ENCODE results near the gene PAIP2.
"Not testable (repeated sequence)": the region's sequence is repeated elsewhere in the genome, so short reads cannot be mapped to it uniquely, and the experiment has no call there.

PAIP2 gene

DNA sequence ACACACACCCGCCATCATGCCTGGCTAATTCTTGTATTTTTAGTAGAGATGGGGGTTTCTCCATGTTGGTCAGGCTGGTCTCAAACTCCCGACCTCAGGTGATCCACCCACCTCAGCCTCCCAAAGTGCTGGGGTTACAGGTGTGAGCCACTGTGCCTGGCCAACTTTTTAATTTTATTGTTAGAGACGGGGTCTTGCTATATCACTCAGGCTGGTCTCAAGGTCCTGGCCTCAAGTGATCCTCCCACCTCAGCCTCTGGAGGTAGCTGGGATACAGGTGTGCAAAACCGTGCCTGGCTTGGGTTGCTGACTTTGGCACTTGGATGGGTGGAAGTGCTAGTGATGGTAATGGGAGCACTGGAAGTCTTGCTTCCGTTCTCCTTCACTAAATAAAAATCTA is 67.5 kb downstream of the PAIP2 start:
- not testable (repeated sequence) for DNase-seq (ENCODE audit: low read depth in 2 of 2, low spot score in 1 of 2)

DNA sequence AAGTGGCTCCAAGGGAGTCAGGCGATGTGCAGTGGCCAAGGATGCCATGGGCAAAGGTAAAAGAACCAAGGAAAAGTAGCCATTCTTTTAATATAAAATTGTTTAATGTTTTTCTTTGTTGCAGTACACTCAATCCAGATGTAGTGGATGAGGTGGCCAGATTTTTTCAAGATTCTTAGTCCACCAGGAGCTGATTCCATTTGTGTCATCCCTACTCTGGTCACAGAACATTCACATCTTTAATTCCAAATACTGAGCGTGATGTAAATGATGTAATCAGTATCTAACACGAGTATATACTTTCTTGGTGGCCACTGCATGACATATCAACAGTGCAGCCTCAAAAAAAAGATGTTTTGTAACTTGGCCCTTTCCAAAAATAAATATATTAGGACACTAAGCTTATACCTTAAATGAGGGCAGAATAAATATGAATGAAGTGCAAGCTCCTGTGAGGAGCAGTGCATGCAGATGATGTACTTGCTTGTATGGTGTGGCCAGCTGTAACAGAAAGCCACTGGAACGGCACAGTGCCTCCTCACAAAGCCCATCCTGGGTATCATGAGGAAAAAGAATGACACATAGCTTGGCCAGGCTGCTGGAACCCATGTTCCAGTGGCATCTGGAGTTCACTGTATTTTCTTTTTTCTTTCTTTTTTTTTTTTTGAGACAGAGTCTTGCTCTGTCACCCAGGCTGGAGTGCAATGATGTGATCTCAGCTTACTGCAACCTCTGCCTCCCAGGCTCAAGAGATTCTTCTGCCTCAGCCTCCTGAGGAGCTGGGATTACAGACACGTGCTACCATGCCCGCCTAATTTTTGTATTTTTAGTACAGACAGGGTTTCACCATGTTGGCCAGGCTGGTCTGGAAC is 68.7 kb downstream of the PAIP2 start:
- no peak for DNase-seq (ENCODE audit: low read depth in 2 of 2, low spot score in 1 of 2)

DNA sequence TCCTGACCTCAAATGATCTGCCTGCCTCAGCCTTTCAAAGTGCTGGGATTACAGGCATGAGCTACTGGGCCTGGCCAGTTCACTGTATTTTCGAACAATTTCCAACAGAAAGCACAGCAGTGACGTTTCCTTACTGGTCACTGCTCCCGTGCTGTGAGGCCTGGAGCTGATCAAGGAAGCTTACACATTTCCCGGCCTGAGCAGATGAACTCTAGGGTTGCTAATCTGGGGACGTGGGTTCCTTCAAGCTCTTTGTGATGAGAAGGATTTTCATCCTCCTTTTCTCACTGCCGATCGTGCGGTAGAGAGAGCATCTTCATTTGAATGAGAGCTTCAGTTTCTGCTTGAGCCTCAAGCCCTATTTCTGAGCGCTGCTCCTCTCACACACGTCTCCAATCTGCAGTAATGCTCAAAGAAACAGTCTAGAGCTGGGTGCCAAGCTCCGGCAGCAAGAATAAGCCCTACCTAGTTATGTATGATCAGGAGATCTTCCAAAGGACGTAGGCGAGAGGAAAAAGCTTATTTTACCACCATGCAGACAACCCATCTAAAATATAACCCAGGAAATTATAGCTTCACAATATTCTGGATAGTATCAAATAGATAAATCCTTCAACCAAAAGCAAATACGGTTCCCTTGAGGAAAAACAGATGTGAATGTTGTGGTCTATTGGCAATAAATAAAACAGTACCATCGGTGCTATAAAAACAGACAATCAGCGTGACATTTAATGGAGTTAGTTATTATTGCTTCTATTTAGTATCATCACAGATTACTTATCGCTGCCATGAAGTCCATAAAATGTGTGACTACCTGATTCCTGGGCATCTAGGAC is 69.6 kb downstream of the PAIP2 start:
- DNase-seq (ENCODE audit: low read depth in 2 of 2, low spot score in 1 of 2) = no peak

DNA sequence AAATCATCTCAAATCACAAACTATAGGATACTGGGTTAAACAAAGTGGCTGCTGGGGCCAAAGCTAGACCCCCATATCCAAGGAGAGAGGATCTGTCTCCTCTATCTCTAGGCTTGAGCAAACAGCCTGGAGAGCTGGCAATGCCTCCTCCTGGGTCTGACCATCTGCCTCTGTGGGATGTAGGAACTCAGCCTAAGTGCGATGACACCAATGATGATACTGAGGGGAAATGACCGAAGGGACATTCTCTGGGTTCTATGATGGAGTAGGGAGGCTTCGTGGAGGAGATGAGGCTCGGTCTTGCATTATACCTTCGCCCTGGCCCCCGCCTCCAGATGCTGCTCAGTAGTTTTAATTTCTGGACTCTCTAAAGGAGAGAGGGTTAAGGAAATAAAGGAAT is 71.5 kb downstream of the PAIP2 start:
- DNase-seq (ENCODE audit: low read depth in 2 of 2, low spot score in 1 of 2) = no peak

DNA sequence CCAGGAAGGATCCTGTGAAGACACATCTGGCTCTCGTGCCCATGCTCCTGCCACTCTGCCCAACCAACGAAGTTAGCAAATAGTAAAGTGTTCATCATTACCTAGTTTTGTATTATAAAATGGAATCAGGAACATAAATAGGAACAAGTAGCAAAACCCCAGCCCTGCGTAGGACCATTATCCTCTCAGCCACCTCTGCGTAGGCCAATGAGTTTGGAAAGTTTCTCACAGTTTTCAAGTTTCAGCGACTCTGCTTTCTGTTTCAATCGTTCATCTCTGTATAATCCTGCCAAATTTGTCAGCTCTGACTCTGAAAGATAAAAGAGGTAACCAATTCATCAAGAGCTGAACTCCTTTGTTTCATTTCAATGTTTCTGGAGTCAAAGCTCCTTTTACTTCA is 72.3 kb downstream of the PAIP2 start:
- DNase-seq (ENCODE audit: low read depth in 2 of 2, low spot score in 1 of 2) = no peak

DNA sequence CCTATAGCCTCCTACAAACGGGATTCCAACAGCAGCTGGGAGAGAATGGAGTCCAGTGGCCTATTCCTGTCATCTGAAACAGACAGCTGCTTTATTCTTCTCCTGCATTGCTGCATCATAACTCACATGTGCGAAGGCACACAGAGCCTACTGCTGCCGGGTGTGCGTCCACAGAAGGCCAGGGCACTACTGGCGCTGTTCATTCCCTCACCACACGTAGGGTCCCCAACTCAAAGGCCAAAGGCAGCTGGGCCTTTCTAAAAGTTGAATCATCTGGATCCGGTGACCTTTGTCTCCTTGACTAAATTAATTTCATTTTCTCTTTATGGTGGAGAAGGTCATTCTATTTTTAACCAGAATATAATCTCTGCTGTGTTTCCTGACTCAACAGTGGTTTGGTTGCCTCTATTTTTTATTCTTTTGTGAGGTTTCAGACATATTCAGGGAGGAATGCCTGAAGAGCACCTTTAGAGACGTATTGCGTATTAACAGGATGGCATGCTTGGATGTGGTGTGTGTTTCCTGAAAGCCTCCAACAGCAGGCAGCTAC is 73.0 kb downstream of the PAIP2 start:
- no peak for DNase-seq (ENCODE audit: low read depth in 2 of 2, low spot score in 1 of 2)

DNA sequence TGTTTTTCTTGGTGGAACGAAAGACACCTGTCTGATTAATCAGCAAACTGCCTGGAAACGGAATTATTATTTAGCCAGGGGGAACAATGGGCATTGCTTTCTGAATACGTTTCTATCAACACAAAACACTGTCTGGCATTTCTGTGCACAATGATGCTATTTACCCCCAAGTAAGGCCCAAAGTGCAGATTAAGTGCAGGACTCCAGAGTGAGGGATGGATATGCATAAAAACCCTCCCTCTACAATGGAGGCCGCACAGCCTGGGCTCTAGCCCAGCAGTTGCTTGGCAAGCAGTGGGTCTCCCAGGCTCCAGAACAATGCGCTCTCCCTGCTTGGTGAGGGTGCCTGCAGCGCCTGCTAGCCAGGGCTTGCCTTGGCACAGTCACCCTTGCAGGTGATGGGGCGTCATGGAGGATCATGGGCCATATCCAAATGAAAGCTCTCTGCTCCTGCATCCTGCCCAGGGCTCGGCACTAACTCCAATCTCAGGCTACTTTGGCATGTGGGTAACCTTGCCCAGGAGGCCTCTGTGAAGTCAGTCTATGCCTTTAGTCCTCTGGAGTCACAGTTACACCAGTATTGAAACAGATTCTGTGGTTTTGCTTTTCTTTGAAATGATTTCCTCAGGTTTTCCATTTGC is 73.7 kb downstream of the PAIP2 start:
- no peak for DNase-seq (ENCODE audit: low read depth in 2 of 2, low spot score in 1 of 2)

DNA sequence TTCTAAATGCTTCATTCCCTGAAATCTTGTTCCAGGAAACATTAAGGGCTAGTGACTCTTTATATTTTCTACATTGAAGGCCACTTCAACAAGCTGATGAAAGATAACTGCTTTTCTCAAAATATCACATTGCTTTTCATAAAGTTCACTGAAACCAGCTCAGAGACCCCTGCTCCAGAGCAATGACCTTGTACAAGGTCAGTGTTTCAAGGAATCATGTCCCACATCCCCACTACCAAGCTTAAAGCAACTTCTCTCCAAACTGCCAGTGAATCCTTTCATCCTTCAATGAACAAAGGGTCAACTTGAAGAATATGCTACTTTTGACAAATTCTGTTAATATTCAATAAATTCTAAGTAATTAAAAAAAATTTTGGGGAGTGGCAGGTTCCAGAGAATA is 74.2 kb downstream of the PAIP2 start:
- DNase-seq (ENCODE audit: low read depth in 2 of 2, low spot score in 1 of 2) = no peak

DNA sequence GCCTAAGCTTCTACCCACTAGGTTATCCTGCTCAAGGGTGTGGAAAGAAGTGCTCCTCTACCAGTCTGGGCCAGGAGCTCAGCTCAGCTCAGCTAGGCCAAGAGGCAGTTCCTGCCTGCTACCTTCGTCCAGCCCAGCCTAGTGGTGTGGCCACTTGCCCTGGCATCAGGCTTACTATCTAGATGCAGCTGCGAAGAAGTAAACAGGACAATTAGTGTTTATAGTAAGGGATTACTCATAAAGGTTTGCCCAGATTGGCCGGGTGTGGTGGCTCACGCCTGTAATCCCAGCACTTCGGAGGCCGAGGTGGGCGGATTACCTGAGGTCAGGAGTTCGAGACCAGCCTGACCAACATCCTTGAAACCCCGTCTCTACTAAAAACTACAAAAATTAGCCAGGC is 75.0 kb downstream of the PAIP2 start:
- DNase-seq (ENCODE audit: low read depth in 2 of 2, low spot score in 1 of 2) = no peak

DNA sequence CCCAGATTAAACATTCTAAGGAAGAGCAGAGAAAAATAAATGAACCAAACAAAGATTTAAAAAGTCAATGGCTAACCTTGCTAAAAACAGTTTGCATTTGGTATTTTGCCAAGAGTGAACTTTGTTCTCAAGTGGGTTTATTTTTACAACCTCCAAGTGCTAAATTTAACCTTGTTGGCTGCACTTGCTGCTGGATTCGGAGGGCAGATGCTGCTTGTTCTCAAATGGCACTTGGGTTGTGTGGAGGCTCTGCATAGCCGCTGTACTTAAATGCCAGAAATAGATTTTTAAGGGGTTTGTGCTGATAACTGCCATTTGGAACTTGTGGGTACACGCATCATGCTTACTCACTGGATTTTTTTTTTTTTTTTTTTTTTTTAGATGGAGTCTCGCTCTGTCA is 75.6 kb downstream of the PAIP2 start:
- DNase-seq (ENCODE audit: low read depth in 2 of 2, low spot score in 1 of 2) = no peak

DNA sequence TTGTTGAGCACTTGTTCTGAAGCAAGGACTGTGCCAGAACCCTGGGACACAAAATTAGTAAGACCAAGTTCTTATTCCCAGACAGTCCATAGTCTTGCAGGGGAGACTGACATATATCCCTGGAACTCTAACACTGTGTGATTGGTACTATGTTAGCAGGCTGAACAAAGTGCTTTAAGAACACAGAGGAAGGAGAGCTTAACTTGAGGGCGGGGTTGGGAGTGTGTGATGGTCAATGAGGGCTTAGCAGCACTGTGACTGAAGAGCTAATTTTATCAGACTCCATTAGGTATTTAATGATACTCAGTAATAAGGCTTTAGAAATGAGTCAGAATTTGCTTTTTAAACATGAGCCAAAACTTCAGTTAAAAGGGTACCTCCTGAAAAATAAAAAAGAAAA is 77.1 kb downstream of the PAIP2 start:
- DNase-seq (ENCODE audit: low read depth in 2 of 2, low spot score in 1 of 2) = no peak

Data from stimulated activated CD8-positive, alpha-beta memory T cell treated with anti-CD3 and anti-CD28 coated beads, Interleukin-4, amount 100 ng/mL, for 1 hour (primary cell).